Neural progenitor cell (in vitro differentiated cells): ENCODE measurements around the gene HSPB1. TPM values are rescaled to one million over a fixed set of nuclear protein-coding genes. Genes with fewer than 3 reads are reported as not detected.

Experiments
- DNase-seq: peaks from one replicate; pipeline ENCODE4 v3.0.0-alpha.2; 2016; ENCODE audit warnings: low spot score
- H2AFZ ChIP-seq: fragments of 200-600 bp; sonication (generic); replicated peaks from 2 replicates; pipeline ENCODE4 v1.6.1; 2016; ENCODE audit warnings: antibody characterized with exemption
- H3F3A ChIP-seq: fragments of 200-600 bp; sonication (generic); 2 replicates; pipeline ENCODE4 v1.6.1; 2016; ENCODE audit warnings: antibody characterized with exemption, low read depth
- H3K27ac ChIP-seq: fragments of 200-600 bp; sonication (generic); 2 replicates; pipeline ENCODE4 v1.5.1; 2016; ENCODE audit warnings: mild to moderate bottlenecking
- H3K27me3 ChIP-seq: fragments of 200-600 bp; sonication (generic); 2 replicates; pipeline ENCODE4 v1.6.1; 2016; ENCODE audit warnings: mild to moderate bottlenecking, moderate library complexity
- H3K36me3 ChIP-seq: fragments of 200-600 bp; sonication (generic); 2 replicates; pipeline ENCODE4 v1.5.1; 2016
- H3K4me1 ChIP-seq: fragments of 200-600 bp; sonication (generic); 2 replicates; pipeline ENCODE4 v1.6.1; 2016; ENCODE audit warnings: mixed run types
- H3K4me2 ChIP-seq: fragments of 200-600 bp; sonication (generic); 2 replicates; pipeline ENCODE4 v1.6.1; 2016
- H3K4me3 ChIP-seq: fragments of 200-600 bp; sonication (generic); 2 replicates; pipeline ENCODE4 v1.5.1; 2016
- H3K79me2 ChIP-seq: fragments of 200-600 bp; sonication (generic); 2 replicates; pipeline ENCODE4 v1.6.1; 2016; ENCODE audit warnings: low read depth
- H3K9ac ChIP-seq: fragments of 200-600 bp; sonication (generic); 2 replicates; pipeline ENCODE4 v1.6.1; 2016
- H3K9me3 ChIP-seq: fragments of 200-600 bp; sonication (generic); 2 replicates; pipeline ENCODE4 v1.5.1; 2016; ENCODE audit warnings: low read depth
- H4K20me1 ChIP-seq: fragments of 200-600 bp; sonication (generic); 2 replicates; pipeline ENCODE4 v1.6.1; 2016; ENCODE audit warnings: low read depth
- H3K27ac Mint-ChIP-seq: 3 replicates; pipeline ENCODE4 v1.8.0; 2021; ENCODE audit warnings: mixed read lengths
- H3K27me3 Mint-ChIP-seq: 2 replicates; pipeline ENCODE4 v1.8.0; 2022; ENCODE audit warnings: low read depth, mild to moderate bottlenecking, inconsistent platforms, moderate library complexity, mixed read lengths; ENCODE audit not compliant: insufficient read depth
- H3K36me3 Mint-ChIP-seq: 3 replicates; pipeline ENCODE4 v1.8.0; 2021; ENCODE audit warnings: mixed read lengths
- H3K4me1 Mint-ChIP-seq: 3 replicates; pipeline ENCODE4 v1.8.0; 2021; ENCODE audit warnings: mixed read lengths
- H3K4me3 Mint-ChIP-seq: 3 replicates; pipeline ENCODE4 v1.8.0; 2021; ENCODE audit warnings: mild to moderate bottlenecking, moderate library complexity, mixed read lengths
- H3K9me3 Mint-ChIP-seq: 3 replicates; pipeline ENCODE4 v1.8.0; 2020; ENCODE audit warnings: mixed read lengths
- EZH2 ChIP-seq: fragments of 200-600 bp; sonication (generic); IDR thresholded peaks from 2 replicates; pipeline ENCODE4 v1.6.1; 2017; ENCODE audit warnings: antibody characterized with exemption, mild to moderate bottlenecking, moderate library complexity
- EZH2phosphoT487 ChIP-seq: fragments of 200-600 bp; sonication (generic); IDR thresholded peaks from 2 replicates; pipeline ENCODE4 v1.6.1; 2017; ENCODE audit warnings: antibody characterized with exemption
- total RNA-seq: library from RNA; depleted of rRNA; stranded (reverse); fragments of >200 nt; gene quantifications from 2 replicates; pipeline ENCODE4 v1.2.3, GENCODE V29; 2015; ENCODE audit warnings: low replicate concordance
- TF ChIP-seq, protein P1 (sequence below): fragments of 200-600 bp; sonication (generic); IDR thresholded peaks from 2 replicates; pipeline ENCODE4 v1.5.1; 2017; ENCODE audit warnings: antibody characterized with exemption, mild to moderate bottlenecking

The HSPB1 gene
- total RNA-seq, 1 donor from 2014 or later, result 9.7 TPM

DNA sequence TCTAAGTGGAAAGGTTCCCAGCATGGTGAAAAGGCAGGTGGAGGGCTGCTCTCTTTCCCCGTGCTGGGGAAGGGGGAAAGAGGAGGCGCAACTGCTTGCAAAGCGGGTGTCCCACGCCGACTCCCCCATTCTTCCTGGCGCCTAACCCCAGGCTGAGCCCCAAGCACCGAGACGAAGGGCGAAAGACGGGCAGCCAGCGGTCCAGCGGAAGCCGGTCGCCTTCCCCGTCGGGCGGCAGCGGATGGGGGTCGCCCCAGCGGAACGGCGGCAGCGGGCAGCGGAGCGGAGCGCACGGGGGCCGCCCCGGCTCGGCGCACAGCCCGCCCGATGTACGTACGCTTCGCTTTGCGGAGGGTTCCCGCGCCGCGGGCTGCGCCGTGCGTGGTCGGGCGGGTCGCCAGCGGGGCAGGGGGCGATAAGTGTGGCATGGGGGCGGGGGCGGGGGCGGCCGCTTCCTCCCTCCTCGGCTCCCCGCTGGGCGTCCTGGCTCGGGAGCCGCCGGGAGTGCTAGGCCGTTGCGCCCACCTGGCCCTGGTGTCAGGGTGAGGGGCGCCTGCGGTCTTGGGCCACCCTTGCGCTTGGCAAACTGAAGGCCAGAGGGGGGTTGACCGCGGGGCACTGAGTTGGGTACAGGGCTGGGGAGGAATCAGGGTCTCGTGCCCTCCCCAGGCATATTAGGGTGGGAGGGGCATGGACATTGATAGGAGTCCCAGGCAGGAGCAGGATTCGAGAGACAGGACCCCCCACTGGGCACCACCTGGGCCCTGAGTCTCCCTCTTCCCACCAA, 35.2 kb upstream of the HSPB1 start:
- H2AFZ ChIP-seq, result peak overlapping the region; percentile 57
- H3K9me3 ChIP-seq, result no peaks in the 10 kb centered on the region
- H3K27me3 Mint-ChIP-seq, result peaks cover 25% of the 10 kb centered on the region
- H3K27me3 ChIP-seq, result peaks cover 47% of the 10 kb centered on the region
- peaks cover 13% of the 10 kb centered on the region for H3K4me1 ChIP-seq
- H3K9me3 Mint-ChIP-seq, result no peaks in the 10 kb centered on the region
- H3K27ac Mint-ChIP-seq, result no peak overlapping the region
- H3K79me2 ChIP-seq, result no peaks in the 10 kb centered on the region
- peak overlapping the region; percentile 79 for H3K4me2 ChIP-seq
- TF ChIP-seq, protein P1, sequence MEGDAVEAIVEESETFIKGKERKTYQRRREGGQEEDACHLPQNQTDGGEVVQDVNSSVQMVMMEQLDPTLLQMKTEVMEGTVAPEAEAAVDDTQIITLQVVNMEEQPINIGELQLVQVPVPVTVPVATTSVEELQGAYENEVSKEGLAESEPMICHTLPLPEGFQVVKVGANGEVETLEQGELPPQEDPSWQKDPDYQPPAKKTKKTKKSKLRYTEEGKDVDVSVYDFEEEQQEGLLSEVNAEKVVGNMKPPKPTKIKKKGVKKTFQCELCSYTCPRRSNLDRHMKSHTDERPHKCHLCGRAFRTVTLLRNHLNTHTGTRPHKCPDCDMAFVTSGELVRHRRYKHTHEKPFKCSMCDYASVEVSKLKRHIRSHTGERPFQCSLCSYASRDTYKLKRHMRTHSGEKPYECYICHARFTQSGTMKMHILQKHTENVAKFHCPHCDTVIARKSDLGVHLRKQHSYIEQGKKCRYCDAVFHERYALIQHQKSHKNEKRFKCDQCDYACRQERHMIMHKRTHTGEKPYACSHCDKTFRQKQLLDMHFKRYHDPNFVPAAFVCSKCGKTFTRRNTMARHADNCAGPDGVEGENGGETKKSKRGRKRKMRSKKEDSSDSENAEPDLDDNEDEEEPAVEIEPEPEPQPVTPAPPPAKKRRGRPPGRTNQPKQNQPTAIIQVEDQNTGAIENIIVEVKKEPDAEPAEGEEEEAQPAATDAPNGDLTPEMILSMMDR, result no peak
- TF ChIP-seq EZH2phosphoT487, result peak; percentile 78
- peak; percentile 87 for TF ChIP-seq EZH2
- DNase-seq, result peak; percentile 74
- H3K4me1 Mint-ChIP-seq, result peaks cover 26% of the 10 kb centered on the region
- no peak overlapping the region for H3K9ac ChIP-seq
- no peak overlapping the region for H3K27ac ChIP-seq
- H3F3A ChIP-seq, result peaks cover 30% of the 10 kb centered on the region
- H3K4me3 Mint-ChIP-seq, result peak overlapping the region; percentile 78
- peak overlapping the region; percentile 42 for H3K4me3 ChIP-seq
- no peaks in the 10 kb centered on the region for H3K36me3 Mint-ChIP-seq
- H3K36me3 ChIP-seq, result no peaks in the 10 kb centered on the region
- H4K20me1 ChIP-seq, result peaks cover 3% of the 10 kb centered on the region

DNA sequence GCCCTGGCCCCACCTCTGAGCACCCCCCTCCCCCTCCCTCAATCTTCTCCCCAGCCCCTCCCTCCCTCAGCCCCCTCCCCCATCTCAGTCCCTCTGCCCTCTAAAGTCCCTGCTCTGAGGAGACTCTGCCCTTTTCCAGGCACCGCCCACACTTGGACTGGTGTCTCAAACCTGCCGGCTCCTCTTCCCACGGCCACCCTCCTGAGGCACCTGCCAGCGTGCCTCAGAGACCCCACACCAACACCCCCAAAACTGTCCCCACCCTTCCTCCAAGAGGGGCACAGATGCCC, 34.6 kb upstream of the HSPB1 start:
- H3K27ac ChIP-seq, result no peak overlapping the region
- no peak overlapping the region for H3K9ac ChIP-seq
- peaks cover 50% of the 10 kb centered on the region for H3K27me3 ChIP-seq
- H3K27ac Mint-ChIP-seq, result no peak overlapping the region
- peaks cover 24% of the 10 kb centered on the region for H3K4me1 Mint-ChIP-seq
- H4K20me1 ChIP-seq, result peaks cover 3% of the 10 kb centered on the region
- no peak for DNase-seq
- peaks cover 33% of the 10 kb centered on the region for H3F3A ChIP-seq
- no peaks in the 10 kb centered on the region for H3K36me3 Mint-ChIP-seq
- H3K4me1 ChIP-seq, result peaks cover 16% of the 10 kb centered on the region
- no peak overlapping the region for H3K4me3 ChIP-seq
- no peak overlapping the region for H2AFZ ChIP-seq
- H3K4me2 ChIP-seq, result peak overlapping the region; percentile 79
- H3K27me3 Mint-ChIP-seq, result peaks cover 25% of the 10 kb centered on the region
- peak overlapping the region; percentile 46 for H3K4me3 Mint-ChIP-seq
- no peaks in the 10 kb centered on the region for H3K9me3 ChIP-seq
- H3K9me3 Mint-ChIP-seq, result no peaks in the 10 kb centered on the region
- no peaks in the 10 kb centered on the region for H3K36me3 ChIP-seq
- TF ChIP-seq EZH2phosphoT487 (no peak), EZH2 (no peak)
- TF ChIP-seq, protein P1, result no peak
- H3K79me2 ChIP-seq, result no peaks in the 10 kb centered on the region

DNA sequence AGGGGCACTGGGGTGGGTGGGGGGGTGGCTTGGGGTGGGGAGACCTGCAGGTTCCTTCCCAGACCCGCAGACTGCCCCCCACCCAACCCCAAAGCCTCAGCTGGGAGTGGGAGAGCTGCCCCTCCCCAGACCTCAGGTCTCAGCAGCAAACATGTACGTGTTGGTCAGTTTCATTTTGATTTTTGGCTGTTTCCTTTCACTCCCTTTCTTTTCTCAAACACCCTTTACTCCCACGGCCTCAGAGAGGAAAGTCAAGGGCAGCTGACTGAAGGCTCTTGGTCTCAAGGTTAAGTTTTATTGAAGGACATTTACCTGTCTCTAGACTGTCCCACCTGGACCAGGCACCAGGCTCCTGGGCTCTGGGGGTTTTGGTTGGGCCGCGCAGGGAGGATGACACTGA, 34.1 kb upstream of the HSPB1 start:
- DNase-seq, result no peak
- H3K27ac ChIP-seq, result no peak overlapping the region
- H3K36me3 ChIP-seq, result no peaks in the 10 kb centered on the region
- no peak overlapping the region for H3K27ac Mint-ChIP-seq
- H3K79me2 ChIP-seq, result no peaks in the 10 kb centered on the region
- H3K4me1 Mint-ChIP-seq, result peaks cover 23% of the 10 kb centered on the region
- H3K36me3 Mint-ChIP-seq, result no peaks in the 10 kb centered on the region
- H4K20me1 ChIP-seq, result peaks cover 3% of the 10 kb centered on the region
- H2AFZ ChIP-seq, result no peak overlapping the region
- H3K4me1 ChIP-seq, result peaks cover 21% of the 10 kb centered on the region
- no peak for TF ChIP-seq EZH2
- TF ChIP-seq, protein P1, result no peak
- no peak for TF ChIP-seq EZH2phosphoT487
- peaks cover 55% of the 10 kb centered on the region for H3K27me3 ChIP-seq
- H3K9me3 Mint-ChIP-seq, result no peaks in the 10 kb centered on the region
- peaks cover 36% of the 10 kb centered on the region for H3F3A ChIP-seq
- no peak overlapping the region for H3K4me3 ChIP-seq
- H3K9ac ChIP-seq, result no peak overlapping the region
- H3K4me2 ChIP-seq, result no peak overlapping the region
- H3K27me3 Mint-ChIP-seq, result peaks cover 27% of the 10 kb centered on the region
- no peak overlapping the region for H3K4me3 Mint-ChIP-seq
- H3K9me3 ChIP-seq, result no peaks in the 10 kb centered on the region
